Cardiac septum (tissue), 1 donor: ENCODE measurements around the gene KRTAP5-2. TPM values are rescaled to one million over a fixed set of nuclear protein-coding genes. Genes with fewer than 3 reads are reported as not detected.
"Not testable (repeated sequence)": the region's sequence is repeated elsewhere in the genome, so short reads cannot be mapped to it uniquely, and the experiment has no call there.

Experiments
- DNase-seq: peaks from one replicate; pipeline ENCODE4 v3.0.0-alpha.2; 2020; ENCODE audit warnings: low spot score
- intact Hi-C: fragments of 100-400 bp; cut with DNase I; formaldehyde crosslinking; loops from one replicate; pipeline ENCODE4 v1.14.0; 2022
- long read RNA-seq: library from polyadenylated mRNA; unstranded; transcript quantifications from one replicate; pipeline ENCODE4 v2.0.0, GENCODE V29; 2021
- total RNA-seq: library from RNA; stranded (reverse); fragmentation: NEBNext Ultra II Directional; extraction: Animal tissue kit (Norgen Biotek cat#: 25700); gene quantifications from one replicate; pipeline ENCODE4 v1.2.1, GENCODE V29; 2021
- donor health status: DM: no; HTN: no; CAD: no.

KRTAP5-2 gene, protein sequence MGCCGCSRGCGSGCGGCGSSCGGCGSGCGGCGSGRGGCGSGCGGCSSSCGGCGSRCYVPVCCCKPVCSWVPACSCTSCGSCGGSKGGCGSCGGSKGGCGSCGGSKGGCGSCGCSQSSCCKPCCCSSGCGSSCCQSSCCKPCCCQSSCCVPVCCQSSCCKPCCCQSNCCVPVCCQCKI
- total RNA-seq = not detected
- long read RNA-seq = 0 reads

- intact Hi-C loops = no loop called here
Measured at GRCh38 chr11:1597994-1598380, at the start of gene KRTAP5-2. Gene KRTAP5-2 (minus strand): TSS chr11:1598294. CDS start chr11:1598250, 44 bp downstream.

DNA sequence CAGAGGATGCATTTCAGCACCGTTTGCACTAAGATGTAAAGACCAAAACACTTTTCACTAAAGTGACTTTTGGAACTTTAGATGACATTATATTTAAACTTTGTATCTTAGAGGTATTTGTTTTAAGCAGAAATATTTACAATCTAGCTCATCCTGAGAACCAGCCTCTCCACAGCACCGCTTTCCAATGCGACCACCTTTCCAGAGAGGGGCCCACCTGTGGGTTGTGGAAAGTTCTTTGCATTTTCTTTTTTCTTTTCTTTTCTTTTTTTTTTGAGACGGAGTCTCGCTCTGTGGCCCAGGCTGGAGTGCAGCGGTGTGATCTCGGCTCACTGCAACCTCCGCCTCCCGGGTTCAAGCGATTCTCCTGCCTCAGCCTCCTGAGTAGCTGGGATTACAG, 48.4 kb upstream of the KRTAP5-2 start:
- DNase-seq, intact Hi-C loops: not testable (repeated sequence)

More at GRCh38 chr11:1597994-1598380, at the start of gene KRTAP5-2:
- DNase-seq = no peak

- intact Hi-C loops = no loop called here
- no peak for DNase-seq
Measured at GRCh38 chr11:1645357-1645821, 47.3 kb upstream of the KRTAP5-2 start.

DNA sequence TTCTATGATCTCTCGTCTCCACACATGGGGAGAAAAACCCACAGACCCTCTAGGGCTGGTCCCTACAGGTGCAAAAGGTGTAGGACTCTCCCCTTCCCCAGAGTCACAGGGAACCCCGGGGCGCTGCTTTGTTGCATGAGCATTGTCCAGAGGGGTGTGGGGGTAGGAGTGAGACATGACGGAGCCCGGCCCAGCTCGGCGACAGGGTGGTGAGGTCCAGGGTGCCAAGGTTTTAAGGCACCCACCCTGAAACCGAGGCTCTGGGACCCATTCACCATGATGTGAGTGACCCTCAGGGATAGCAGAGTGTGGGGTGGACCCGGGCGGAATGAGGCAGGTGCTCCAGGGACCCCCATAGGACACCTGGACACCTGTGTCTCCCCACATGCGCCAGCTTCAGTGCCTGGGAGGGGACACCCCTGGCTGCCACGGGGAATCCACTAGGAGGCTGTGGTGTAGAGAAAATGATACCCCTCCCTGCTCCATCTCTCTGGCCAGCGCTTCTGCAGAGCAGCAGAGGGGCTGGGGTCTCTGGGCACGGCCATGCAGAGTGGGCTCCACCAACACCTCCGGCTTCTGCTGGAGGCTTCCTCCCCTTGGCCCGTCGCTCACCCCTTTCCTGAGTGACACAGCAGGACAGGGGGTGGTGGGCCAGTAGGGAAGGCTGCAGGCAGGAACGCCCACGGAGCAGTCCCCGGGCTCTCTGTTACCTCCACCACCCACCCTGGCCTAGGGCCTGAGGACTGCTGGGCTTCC, 46.7 kb upstream of the KRTAP5-2 start:
- no peak for DNase-seq
- intact Hi-C loops = no loop called here

GRCh38 chr11:1643146-1643690, 45.1 kb upstream of the KRTAP5-2 start:
- no peak for DNase-seq
- intact Hi-C loops = no loop called here

GRCh38 chr11:1642288-1643145, 44.4 kb upstream of the KRTAP5-2 start:
- intact Hi-C loops = no loop called here
- DNase-seq = no peak

- no peak for DNase-seq
- intact Hi-C loops = no loop called here
Measured at GRCh38 chr11:1641096-1641495, 43.0 kb upstream of the KRTAP5-2 start.

- DNase-seq = no peak
- intact Hi-C loops = no loop called here
Measured at GRCh38 chr11:1640076-1640946, 42.2 kb upstream of the KRTAP5-2 start.

DNA sequence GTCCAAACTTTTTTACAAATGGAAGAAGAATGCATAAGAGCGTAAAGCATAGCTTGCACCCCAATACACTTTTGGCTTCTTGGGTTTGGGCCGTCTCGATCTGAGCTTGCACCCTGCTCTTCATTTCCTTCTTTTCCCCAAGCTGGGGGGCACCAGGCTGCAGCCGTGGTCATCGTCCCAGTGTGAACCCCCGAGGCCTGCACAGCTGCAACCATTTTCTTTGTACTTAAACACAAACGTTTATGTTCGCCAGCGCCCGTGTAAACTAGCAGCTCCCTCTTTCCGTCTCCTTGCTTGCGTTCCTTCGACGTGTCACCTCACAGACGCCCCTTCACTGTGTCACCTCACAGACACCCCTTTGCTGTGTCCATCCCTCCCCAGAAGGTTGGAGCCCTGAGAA, 41.6 kb upstream of the KRTAP5-2 start:
- DNase-seq = no peak
- intact Hi-C loops = no loop called here

GRCh38 chr11:1639102-1639620, 41.1 kb upstream of the KRTAP5-2 start:
- DNase-seq = peak; percentile 81

DNA sequence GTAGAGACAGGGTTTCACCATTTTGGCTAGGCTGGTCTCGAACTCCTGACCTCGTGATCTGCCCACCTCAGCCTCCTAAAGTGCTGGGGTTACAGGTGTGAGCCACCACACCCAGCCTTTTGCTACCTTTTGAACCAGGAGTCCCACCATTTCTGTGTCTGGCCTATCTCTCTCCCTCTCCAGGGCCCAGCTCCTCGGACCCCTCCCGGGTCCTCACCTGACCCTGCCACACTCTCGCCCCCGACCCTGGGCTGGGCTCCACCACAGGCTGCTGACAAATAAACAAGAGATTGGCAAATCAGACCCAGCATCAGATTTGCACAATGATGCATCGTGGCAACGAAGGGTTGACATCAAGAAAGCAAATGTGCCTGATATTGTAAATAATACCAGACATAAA, 40.2 kb upstream of the KRTAP5-2 start:
- intact Hi-C loops = no loop called here
- DNase-seq = no peak

More at GRCh38 chr11:1639102-1639620, 41.1 kb upstream of the KRTAP5-2 start:
- intact Hi-C loops = no loop called here

DNA sequence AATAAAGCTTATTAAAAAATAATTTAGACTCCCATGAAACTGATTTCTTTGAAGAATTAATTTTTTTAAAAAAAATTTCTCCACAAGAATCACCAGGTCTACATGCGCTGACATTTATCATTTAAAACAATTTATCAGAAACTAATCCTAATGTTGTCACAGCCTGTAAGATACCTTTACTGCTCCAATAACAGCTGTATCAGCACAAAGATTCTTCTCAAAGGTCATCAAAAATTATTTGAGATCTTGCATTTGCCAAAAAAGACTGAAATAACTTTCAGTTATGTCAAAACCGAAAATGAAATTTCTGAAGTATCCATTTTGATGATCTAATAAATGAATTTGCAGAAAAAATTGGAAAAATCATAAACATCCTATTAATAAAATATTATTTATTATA, 39.5 kb upstream of the KRTAP5-2 start:
- intact Hi-C loops = no loop called here

DNA sequence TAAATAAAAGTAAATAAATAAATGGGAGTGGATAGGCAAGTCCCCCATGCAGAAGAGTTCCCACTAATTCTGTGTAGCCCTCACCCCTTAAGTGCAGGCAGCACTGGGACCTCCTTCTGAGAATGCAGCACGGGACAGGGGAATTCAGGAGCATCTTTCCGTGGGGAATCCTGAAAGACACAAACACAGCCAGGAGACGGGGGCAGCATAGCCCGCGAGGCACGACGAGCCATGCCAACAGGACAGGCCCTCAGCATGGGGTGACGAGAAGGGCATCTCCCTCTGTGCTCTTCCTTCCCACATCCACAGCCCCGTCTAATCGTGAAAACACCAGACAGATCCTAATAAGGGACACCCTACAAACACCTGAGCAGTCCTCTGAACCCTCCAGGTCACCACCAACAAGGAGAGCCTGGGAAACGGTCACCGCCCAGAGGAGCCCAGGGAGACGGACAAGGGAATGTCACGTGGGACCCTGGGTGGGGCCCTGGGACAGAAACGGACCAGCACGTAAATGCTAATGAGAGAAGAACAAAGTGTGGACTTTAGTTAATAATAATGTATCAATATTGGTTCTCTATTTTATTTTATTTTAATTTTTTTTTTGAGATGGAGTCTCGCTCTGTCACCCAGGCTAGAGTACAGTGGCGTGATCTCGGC, 38.3 kb upstream of the KRTAP5-2 start:
- no peak for DNase-seq
- intact Hi-C loops = no loop called here

More for the DNA sequence above, 39.5 kb upstream of the KRTAP5-2 start:
- DNase-seq = no peak

DNA sequence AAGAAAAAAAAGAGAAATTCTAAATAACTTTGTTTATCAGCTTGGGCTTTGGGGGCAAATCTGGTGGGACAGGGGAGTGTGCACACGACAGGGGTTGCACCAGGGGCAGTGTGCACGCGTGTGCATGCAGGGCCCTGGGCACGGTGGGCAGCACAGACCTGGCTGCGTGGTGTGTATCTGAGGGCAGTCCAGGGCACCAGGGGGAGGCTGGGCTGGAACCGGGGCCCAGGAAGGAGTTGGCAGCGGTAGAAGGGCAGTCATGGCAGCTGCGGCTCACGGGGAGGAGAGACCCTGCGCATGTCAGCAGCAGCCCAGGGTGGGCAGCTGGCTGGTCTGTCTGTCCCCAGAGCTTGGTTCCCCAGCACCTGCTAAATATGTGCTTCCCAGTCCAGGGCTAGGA, 35.8 kb upstream of the KRTAP5-2 start:
- intact Hi-C loops = no loop called here
- no peak for DNase-seq

- DNase-seq = no peak
- intact Hi-C loops = no loop called here
Measured at GRCh38 chr11:1632053-1632714, 34.1 kb upstream of the KRTAP5-2 start.

GRCh38 chr11:1631066-1631568, 33.0 kb upstream of the KRTAP5-2 start:
- intact Hi-C loops = no loop called here
- DNase-seq = no peak

DNA sequence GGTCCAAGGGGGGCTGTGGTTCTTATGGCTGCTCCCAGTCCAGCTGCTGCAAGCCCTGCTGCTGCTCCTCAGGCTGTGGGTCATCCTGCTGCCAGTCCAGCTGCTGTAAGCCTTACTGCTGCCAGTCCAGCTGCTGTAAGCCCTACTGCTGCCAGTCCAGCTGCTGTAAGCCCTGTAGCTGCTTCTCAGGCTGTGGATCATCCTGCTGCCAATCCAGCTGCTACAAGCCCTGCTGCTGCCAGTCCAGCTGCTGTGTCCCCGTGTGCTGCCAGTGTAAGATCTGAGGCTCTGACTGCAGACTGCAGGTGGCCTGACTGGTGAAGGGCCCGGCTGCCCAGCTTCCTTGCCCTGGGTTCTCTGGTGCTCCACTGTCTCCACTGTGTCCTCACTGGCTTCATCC, 32.2 kb upstream of the KRTAP5-2 start:
- intact Hi-C loops = no loop called here
- DNase-seq = no peak
